ENCODE measurements around the gene ANK3. TPM values are rescaled to one million over a fixed set of nuclear protein-coding genes. Genes with fewer than 3 reads are reported as not detected.

ANK3 gene
- total RNA-seq: 10 to 100 TPM; 10.2 to 93.2 (median 57.4) TPM

GRCh38 chr10:60389413-60390025 lies at the start of gene ANK3:
TSS of gene ANK3 (minus strand) at chr10:60389875. CDS start at chr10:60389538, 337 bp downstream.
- H3K27ac ChIP-seq: no peak within 1 kb of the TSS

GRCh38 chr10:60434418-60435046 lies 44.9 kb upstream of the ANK3 start:
- Histone ChIP-seq H3K4me1 (no peaks in the 10 kb centered on the region), H3K27me3 (no peaks in the 10 kb centered on the region), H3K36me3 (no peaks in the 10 kb centered on the region), H3K9me3 (no peaks in the 10 kb centered on the region), H3K4me3 (no peak overlapping the region), H3K27ac (no peak overlapping the region)
- intact Hi-C loops (cut with DNase I; ENCODE audit: low total_unique reads): no loop called here
- DNase-seq (ENCODE audit: low spot score in 2 of 2): no peak
- TF ChIP-seq POLR2AphosphoS5 (IDR thresholded peaks at IDR 0.05): no peak
- TF ChIP-seq, protein P1, sequence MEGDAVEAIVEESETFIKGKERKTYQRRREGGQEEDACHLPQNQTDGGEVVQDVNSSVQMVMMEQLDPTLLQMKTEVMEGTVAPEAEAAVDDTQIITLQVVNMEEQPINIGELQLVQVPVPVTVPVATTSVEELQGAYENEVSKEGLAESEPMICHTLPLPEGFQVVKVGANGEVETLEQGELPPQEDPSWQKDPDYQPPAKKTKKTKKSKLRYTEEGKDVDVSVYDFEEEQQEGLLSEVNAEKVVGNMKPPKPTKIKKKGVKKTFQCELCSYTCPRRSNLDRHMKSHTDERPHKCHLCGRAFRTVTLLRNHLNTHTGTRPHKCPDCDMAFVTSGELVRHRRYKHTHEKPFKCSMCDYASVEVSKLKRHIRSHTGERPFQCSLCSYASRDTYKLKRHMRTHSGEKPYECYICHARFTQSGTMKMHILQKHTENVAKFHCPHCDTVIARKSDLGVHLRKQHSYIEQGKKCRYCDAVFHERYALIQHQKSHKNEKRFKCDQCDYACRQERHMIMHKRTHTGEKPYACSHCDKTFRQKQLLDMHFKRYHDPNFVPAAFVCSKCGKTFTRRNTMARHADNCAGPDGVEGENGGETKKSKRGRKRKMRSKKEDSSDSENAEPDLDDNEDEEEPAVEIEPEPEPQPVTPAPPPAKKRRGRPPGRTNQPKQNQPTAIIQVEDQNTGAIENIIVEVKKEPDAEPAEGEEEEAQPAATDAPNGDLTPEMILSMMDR (IDR thresholded peaks at IDR 0.05): peak in 2 of 3 donors; percentile 63 to 81

More at GRCh38 chr10:60389413-60390025, at the start of gene ANK3:
- intact Hi-C loops (cut with DNase I; ENCODE audit: low total_unique reads): no loop called here
- DNase-seq (ENCODE audit: low spot score in 2 of 2): no peak
- Histone ChIP-seq H3K27me3 (no peaks in the 10 kb centered on the region), H3K4me1 (no peaks in the 10 kb centered on the region), H3K36me3 (no peaks in the 10 kb centered on the region), H3K9me3 (no peaks in the 10 kb centered on the region), H3K4me3 (no peak within 1 kb of the TSS)
- TF ChIP-seq POLR2A (IDR thresholded peaks at IDR 0.05) (no peak), POLR2AphosphoS5 (IDR thresholded peaks at IDR 0.05) (no peak)
- TF ChIP-seq, protein P1 (IDR thresholded peaks at IDR 0.05): no peak

DNA sequence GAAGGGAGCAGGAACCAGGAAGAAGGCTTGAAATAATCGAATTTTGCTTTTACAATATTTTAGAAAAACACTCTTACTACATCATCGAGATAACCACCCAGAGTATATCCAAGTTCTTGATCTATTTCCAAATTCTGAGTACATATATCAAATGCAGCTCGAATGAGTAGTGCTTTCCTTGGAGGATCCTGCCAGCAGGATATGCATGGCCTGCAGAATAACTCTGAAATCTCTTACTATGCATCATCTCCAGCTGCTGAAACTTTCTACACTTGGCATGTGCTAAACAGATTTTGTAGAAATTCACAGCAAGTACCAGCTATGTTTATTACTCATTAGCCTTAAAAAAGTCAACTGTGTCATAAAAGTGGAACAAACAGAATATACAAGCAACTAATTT lies 44.0 kb upstream of the ANK3 start:
- intact Hi-C loops (cut with DNase I; ENCODE audit: low total_unique reads): no loop called here
- no peaks in the 10 kb centered on the region for H3K36me3 ChIP-seq
- H3K4me1 ChIP-seq: no peaks in the 10 kb centered on the region
- TF ChIP-seq POLR2A (IDR thresholded peaks at IDR 0.05): no peak
- no peak overlapping the region for H3K4me3 ChIP-seq
- H3K27me3 ChIP-seq: no peaks in the 10 kb centered on the region
- no peak overlapping the region for H3K27ac ChIP-seq
- no peak for DNase-seq (ENCODE audit: low spot score in 2 of 2)
- H3K9me3 ChIP-seq: no peaks in the 10 kb centered on the region

- no peak for DNase-seq (ENCODE audit: low spot score in 2 of 2)
- Histone ChIP-seq H3K4me3 (no peak overlapping the region), H3K36me3 (no peaks in the 10 kb centered on the region), H3K27ac (no peak overlapping the region), H3K27me3 (no peaks in the 10 kb centered on the region), H3K4me1 (no peaks in the 10 kb centered on the region), H3K9me3 (no peaks in the 10 kb centered on the region)
- intact Hi-C loops (cut with DNase I; ENCODE audit: low total_unique reads): no loop called here
- TF ChIP-seq, protein P1 (IDR thresholded peaks at IDR 0.05): no peak
- TF ChIP-seq POLR2AphosphoS5 (IDR thresholded peaks at IDR 0.05): no peak
- no peak for TF ChIP-seq POLR2A (IDR thresholded peaks at IDR 0.05)
Observed at GRCh38 chr10:60430836-60431597, 41.3 kb upstream of the ANK3 start.

DNA sequence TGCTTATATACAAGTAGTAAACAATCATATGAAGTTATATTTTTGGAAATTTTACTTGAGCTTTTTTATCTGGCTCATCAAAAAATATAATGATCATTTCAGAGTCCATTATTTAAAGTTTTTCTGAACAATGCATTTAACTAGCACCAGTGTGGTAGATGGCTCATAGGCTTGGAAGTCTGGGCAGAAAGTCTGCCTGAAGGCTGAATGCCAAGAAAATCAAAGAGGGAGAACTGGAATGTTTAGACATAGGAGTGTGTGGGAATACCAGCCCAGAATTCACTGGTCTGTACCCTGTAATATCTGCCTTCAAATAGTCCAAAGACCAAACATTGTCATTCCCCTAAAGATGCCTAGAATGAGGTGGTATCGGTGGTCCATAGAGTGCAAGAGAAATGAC lies 40.3 kb upstream of the ANK3 start:
- DNase-seq (ENCODE audit: low spot score in 2 of 2): no peak
- TF ChIP-seq POLR2A (IDR thresholded peaks at IDR 0.05) (no peak), POLR2AphosphoS5 (IDR thresholded peaks at IDR 0.05) (no peak)
- TF ChIP-seq, protein P1 (IDR thresholded peaks at IDR 0.05): no peak
- Histone ChIP-seq H3K9me3 (no peaks in the 10 kb centered on the region), H3K27ac (no peak overlapping the region), H3K27me3 (no peaks in the 10 kb centered on the region), H3K4me1 (no peaks in the 10 kb centered on the region), H3K36me3 (no peaks in the 10 kb centered on the region), H3K4me3 (no peak overlapping the region)
- intact Hi-C loops (cut with DNase I; ENCODE audit: low total_unique reads): no loop called here

Measured in breast epithelium (tissue), 4 donors.